Spinal cord (tissue), 10 donors: ENCODE data around the gene CKAP4. TPM values are rescaled to one million over a fixed set of nuclear protein-coding genes. Genes with fewer than 3 reads are reported as not detected.

Experiments used
- DNase-seq, 6 donors: peaks; one replicate each; pipeline versions ENCODE4 v3.0.0 to v3.0.0-alpha.2; 2013 to 2015; ENCODE audit warnings: low spot score in 6 of 6, low read depth in 4 of 6
- H3K27ac ChIP-seq: one replicate; pipeline ENCODE4 v1.5.1; 2013; ENCODE audit warnings: low read depth, low read length, control low read depth
- H3K27me3 ChIP-seq: one replicate; pipeline ENCODE4 v1.6.1; 2013; ENCODE audit warnings: low read length; ENCODE audit not compliant: control insufficient read depth, insufficient read depth
- H3K36me3 ChIP-seq: one replicate; pipeline ENCODE4 v1.6.1; 2013; ENCODE audit warnings: low read length; ENCODE audit not compliant: control insufficient read depth, insufficient read depth
- H3K4me1 ChIP-seq: one replicate; pipeline ENCODE4 v1.6.1; 2013; ENCODE audit warnings: low read length; ENCODE audit not compliant: control insufficient read depth, insufficient read depth
- H3K4me3 ChIP-seq: one replicate; pipeline ENCODE4 v1.5.1; 2013; ENCODE audit warnings: low read depth, low read length, control low read depth
- H3K9me3 ChIP-seq: one replicate; pipeline ENCODE4 v1.6.1; 2013; ENCODE audit warnings: low read length; ENCODE audit not compliant: control insufficient read depth, insufficient read depth
- WGBS: methylation state at CpG from one replicate; pipeline ENCODE4 v1.1.5; 2013; ENCODE audit warnings: missing lambda C conversion rate; ENCODE audit not compliant: insufficient coverage; 5-methylcytosine and 5-hydroxymethylcytosine counted together
- polyA plus RNA-seq, 2 donors: library from polyadenylated mRNA; unstranded; fragments of 120-200 nt; gene quantifications; one replicate each; pipeline ENCODE4 v1.2.1, GENCODE V29; 2013; ENCODE audit not compliant: insufficient read length in 2 of 2
- total RNA-seq, 2 donors: library from RNA; depleted of rRNA in 1 of 2; stranded (reverse); fragments of 120-200 nt in 1 of 2; fragments of >200 nt in 1 of 2; gene quantifications; one replicate each; pipeline versions ENCODE4 v1.2.3 to v1.2.4, GENCODE V29; 2013 to 2014
- donor health status: healthy.

CKAP4 gene
- total and polyA plus RNA-seq, 4 donors: 44.3 to 65.6 (median 54.2) TPM

DNA sequence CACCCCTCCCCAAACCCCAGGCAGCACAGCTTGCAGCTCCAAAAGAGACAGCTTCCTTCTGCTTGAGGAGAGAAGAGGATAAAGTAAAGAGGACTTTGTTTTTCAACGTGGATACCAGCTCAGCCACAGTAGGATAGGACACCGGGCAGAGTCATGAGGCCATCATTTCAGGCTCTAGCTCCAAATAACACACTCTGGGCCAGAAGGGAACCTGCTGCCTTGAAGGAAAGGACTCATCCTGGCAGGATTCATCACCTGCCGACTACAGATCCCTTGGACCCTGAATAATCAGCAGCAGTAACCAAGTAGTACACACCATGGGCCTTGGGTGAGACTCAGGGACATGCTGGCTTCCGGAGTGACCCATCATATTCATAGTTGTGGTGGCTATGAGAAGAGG lies 10.4 kb upstream of the CKAP4 start:
- H3K36me3 ChIP-seq: no peaks in the 10 kb centered on the region
- no peaks in the 10 kb centered on the region for H3K4me1 ChIP-seq
- 92% methylated on average over 4 of the region's 4 CpGs for WGBS
- no peaks in the 10 kb centered on the region for H3K9me3 ChIP-seq
- no peak overlapping the region for H3K4me3 ChIP-seq
- no peaks in the 10 kb centered on the region for H3K27me3 ChIP-seq
- H3K27ac ChIP-seq: no peak overlapping the region
- DNase-seq: no peak

DNA sequence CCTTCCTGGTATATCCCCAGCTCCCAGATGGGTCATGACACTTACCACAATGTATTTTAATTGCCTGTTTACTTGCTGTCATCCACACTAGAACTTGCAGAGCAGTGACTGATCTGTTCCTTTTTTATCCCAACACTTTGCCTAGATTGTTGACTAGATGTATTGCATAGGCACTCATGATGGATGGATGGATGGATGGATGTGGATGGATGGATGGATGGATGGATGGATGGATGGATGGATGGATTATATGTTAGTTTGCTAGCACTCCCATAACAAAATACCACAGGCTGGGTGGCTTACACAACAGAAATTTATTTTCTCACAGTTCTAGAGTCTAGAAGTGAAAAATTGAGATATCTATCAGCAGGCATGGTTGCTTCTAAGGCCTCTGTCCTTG lies 8.7 kb upstream of the CKAP4 start:
- Histone ChIP-seq H3K36me3 (peaks cover 2% of the 10 kb centered on the region), H3K4me3 (no peak overlapping the region), H3K9me3 (no peaks in the 10 kb centered on the region)

DNA sequence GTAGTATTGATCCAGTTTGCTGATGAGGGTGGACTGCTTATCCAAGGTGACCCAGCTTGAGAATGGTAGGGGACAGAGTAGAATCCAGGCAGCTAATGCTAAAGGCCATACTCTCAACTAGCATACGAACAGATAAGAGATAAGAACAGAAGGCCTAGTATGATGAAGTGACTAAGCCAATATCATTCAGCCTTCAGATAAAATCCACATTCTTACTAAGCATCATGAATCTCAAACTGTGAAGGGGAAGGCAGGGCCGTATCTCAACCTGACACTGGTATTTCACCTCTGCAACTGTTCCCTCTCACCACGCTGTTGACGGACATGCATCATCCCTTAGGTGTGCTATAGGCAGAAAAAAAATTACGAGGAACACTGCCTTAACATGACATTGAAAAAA lies 8.1 kb upstream of the CKAP4 start:
- Histone ChIP-seq H3K27ac (no peak overlapping the region), H3K36me3 (peaks cover 2% of the 10 kb centered on the region), H3K9me3 (no peaks in the 10 kb centered on the region), H3K27me3 (no peaks in the 10 kb centered on the region), H3K4me3 (no peak overlapping the region), H3K4me1 (no peaks in the 10 kb centered on the region)
- 88% methylated on average over 3 of the region's 5 CpGs for WGBS
- DNase-seq: no peak

More for the DNA sequence above, 8.7 kb upstream of the CKAP4 start:
- no peaks in the 10 kb centered on the region for H3K4me1 ChIP-seq
- DNase-seq: no peak
- no peak overlapping the region for H3K27ac ChIP-seq
- no peaks in the 10 kb centered on the region for H3K27me3 ChIP-seq

DNA sequence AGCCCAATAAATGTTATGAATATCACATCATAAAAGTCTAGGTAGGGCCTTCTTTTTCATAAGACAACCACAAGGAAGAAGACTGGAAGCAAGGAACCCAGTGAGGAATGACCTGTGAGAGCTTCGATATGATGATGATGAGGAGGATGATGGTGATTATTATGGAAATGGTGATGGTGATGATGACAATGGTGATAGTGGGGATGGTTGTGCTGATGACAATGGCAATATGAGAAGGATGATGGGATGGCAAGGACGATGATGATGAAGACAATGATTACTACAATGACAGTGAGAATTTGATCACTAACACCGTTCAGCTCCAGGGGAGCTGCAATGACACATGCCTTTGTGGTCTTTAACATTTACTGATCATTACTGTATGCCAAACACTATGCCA lies 7.7 kb upstream of the CKAP4 start:
- no peak for DNase-seq
- 90% methylated on average over 1 of the region's 3 CpGs for WGBS
- H3K27ac ChIP-seq: no peak overlapping the region
- H3K9me3 ChIP-seq: no peaks in the 10 kb centered on the region
- H3K36me3 ChIP-seq: peaks cover 2% of the 10 kb centered on the region
- no peaks in the 10 kb centered on the region for H3K27me3 ChIP-seq
- no peaks in the 10 kb centered on the region for H3K4me1 ChIP-seq
- H3K4me3 ChIP-seq: no peak overlapping the region

DNA sequence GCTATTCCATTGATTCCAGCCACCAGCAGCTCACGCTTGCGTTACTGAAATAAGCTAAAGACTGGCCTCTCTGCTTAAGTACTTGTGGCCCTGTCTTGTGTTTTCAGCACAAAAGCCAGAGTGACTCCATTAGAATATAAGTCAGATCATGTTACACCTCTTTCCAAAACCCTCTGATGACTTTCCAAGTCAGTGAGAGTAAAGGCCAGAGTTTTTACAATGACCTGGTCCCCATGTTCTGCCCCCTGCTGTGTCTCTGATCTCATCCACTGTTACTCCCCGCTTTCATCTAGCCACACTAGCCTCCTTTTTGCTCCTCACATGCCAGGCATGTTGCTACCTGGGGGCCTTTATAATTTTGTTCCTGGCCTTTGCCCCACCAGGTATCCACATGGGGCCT lies 6.9 kb upstream of the CKAP4 start:
- DNase-seq: no peak
- Histone ChIP-seq H3K27me3 (no peaks in the 10 kb centered on the region), H3K36me3 (peaks cover 2% of the 10 kb centered on the region), H3K9me3 (no peaks in the 10 kb centered on the region), H3K27ac (no peak overlapping the region), H3K4me3 (no peak overlapping the region), H3K4me1 (no peaks in the 10 kb centered on the region)
- 67% methylated on average over 3 of the region's 3 CpGs for WGBS

DNA sequence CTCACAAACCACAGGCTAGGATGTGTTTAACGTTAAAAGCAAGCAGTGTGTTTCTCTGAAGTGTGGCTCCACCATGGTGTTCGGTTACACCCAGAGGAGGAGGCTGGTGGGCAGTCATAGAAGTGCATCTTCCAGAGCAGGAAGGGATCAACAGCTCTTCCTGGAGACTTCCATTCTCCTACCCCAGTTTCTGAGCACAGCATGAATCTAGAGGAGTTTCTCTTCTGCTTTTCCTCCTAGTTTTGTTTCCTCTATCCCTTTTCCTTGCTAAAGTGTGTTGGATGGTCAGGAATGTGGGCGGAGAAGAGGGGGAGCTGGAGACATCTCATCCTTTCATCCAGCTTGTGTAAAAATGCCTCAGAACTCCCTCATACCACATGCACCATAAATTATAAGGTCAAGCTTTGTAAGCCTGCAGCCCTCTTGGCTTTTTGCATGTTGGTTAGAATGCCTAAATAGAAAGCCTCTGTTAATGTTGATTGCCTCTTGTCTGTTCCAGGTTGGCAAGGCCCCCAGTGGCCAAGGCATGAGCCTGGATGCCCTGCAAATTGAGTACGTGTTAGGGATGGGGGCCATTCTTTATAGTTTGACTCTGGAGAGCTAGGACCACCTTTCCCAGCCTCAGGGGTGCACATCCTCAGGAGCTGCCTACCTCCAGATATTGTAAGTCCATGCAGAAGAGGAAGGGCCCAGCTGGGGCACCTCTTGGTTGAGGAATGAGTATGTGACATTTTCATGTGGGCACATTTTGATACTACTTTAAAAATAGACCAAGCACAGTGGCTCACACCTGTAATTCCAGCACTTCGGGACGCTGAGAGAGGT lies 4.0 kb upstream of the CKAP4 start:
- peaks cover 7% of the 10 kb centered on the region for H3K4me1 ChIP-seq
- no peaks in the 10 kb centered on the region for H3K9me3 ChIP-seq
- no peak overlapping the region for H3K4me3 ChIP-seq
- 39% methylated on average over 2 of the region's 6 CpGs for WGBS
- H3K27me3 ChIP-seq: no peaks in the 10 kb centered on the region
- DNase-seq: peak in 1 of 6 donors; percentile 17
- peak overlapping the region; percentile 25 for H3K27ac ChIP-seq
- H3K36me3 ChIP-seq: peaks cover 2% of the 10 kb centered on the region

DNA sequence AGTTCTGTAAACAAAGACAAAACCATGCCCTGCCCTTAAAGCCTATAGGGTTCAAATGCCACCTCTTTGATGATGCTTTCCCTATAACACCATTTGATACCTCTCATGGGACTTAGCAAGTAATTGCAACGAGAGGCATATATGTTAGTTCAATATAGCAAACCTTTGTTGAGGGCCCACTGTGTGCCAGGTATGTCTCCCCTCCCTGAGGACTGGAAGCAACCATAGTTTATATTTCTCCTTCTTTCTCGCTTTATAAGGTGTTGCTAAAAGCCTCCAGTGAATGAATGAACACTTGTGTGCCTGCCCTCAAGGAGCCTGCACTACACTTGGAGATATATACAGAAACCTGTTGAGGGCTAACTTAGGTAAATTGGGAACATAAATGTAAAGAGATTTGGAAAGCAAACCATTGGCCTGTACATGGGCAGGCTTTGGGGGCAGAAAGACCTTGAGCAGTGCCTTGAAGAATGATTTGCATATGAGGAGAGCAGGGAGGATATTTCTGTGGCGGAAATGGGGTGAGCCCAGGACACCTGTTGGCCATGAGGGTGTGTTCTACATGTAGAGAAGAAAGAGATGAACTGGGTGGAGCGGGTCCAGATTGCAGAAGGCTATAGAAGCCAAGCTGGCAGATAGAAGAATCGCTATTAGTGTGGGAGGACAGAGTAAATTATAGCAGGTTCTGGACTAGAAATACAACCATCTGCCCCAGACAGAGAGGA lies 1.8 kb upstream of the CKAP4 start:
- no peaks in the 10 kb centered on the region for H3K9me3 ChIP-seq
- 91% methylated on average over 2 of the region's 5 CpGs for WGBS

DNA sequence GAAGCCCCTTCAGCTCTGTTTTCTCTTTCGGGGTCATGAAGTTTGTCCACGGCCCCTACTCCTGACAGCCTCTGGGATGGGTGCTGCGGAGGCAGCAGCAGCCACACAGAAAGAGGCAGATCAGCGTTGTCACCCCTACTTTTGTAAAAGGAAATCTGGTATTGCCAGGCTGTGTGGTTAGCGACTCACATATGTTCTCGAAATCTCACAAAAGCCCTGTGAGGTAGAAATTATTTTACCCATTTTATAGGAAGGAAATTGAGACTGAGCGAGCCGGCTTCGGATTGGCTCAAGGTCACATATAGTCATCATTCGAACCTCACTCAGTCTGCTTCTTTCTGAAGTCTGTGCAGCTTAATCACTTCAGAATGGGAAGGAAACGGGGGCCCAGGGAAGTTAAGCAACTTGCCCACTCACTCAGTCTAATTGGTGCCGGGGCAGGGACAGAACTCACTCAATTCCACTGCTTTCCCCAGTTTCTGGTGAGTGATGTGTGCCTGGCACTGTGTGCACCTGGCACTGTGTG lies 1.1 kb upstream of the CKAP4 start:
- Histone ChIP-seq H3K9me3 (no peaks in the 10 kb centered on the region), H3K4me3 (peak overlapping the region; percentile 71), H3K4me1 (peaks cover 25% of the 10 kb centered on the region), H3K36me3 (peaks cover 5% of the 10 kb centered on the region), H3K27ac (peak overlapping the region; percentile 92), H3K27me3 (no peaks in the 10 kb centered on the region)
- no peak for DNase-seq
- 23% methylated on average over 6 of the region's 12 CpGs for WGBS

More for the DNA sequence above, 1.8 kb upstream of the CKAP4 start:
- no peak for DNase-seq
- H3K4me3 ChIP-seq: no peak overlapping the region
- peaks cover 25% of the 10 kb centered on the region for H3K4me1 ChIP-seq
- peaks cover 5% of the 10 kb centered on the region for H3K36me3 ChIP-seq
- H3K27ac ChIP-seq: no peak overlapping the region
- no peaks in the 10 kb centered on the region for H3K27me3 ChIP-seq

DNA sequence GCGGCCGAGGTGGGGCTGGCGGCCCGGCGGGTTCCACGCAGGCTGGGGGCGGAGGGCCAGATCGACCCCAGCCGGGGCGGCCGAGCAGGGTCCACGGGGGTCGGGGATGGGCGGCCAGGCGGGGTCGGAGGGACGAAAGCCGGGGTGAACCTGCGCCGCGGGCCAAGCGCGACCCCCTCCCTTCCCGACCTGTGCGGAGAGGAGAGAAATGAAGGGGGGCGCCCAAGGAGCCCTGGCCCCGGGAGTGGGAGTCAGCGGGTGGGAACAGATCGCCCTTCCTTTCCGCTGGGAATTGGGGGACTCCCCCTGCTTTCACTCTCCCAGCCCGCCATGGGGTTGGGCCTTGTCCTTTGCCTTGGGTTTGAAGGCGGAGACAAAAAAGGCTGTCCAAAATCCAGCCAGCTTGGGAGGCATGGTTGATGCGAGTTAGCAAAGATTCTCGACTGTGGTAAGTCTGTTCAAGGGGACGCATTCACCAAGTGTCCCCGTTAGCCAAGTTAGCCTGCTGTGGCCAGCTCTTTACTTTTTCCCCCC lies 559 bp upstream of the CKAP4 start:
- Histone ChIP-seq H3K36me3 (peaks cover 6% of the 10 kb centered on the region), H3K4me3 (peak overlapping the region; percentile 71), H3K27me3 (no peaks in the 10 kb centered on the region), H3K9me3 (no peaks in the 10 kb centered on the region), H3K4me1 (peaks cover 27% of the 10 kb centered on the region), H3K27ac (peak overlapping the region; percentile 92)
- DNase-seq: peak; percentile 31 to 81 (median 36)
- WGBS: under 1% methylated on average over 29 of the region's 36 CpGs
